ENCODE results near the gene CTSF.

Gene CTSF

DNA sequence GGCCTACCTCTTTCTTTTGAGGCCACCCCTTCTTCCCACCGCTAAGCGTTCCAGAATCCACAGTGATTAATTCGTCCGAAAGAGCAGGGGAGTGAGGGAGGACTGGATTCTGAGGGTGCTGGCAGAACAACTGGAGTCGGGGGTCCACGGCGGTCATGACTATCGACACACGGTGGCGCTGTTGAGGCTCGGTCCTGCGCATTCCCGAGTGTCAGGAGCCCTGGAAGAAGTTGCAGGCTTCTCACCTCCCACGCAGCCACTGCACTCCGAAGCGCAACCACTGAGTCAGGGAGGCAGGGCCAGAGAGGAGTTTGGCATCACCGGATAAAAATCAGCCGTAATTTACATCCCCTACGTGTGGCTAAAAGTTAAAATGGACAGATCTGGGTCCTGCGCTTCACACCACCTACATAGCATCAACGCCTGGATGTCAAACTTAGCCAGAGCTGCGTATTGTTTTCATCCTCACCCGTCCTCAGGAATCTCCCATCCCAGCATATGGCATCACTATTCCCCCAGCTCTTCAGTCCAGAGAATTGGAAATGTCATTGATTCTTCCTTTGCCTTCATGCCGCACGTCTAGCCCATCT is 10.7 kb upstream of the CTSF start:
- no peak overlapping the region for H3K27ac Mint-ChIP-seq
- H3K4me1 Mint-ChIP-seq, result peaks cover 12 to 15% of the 10 kb centered on the region in 2 donors
- peak; percentile 77 to 79 for ATAC-seq (replicated peaks)
- H3K27me3 Mint-ChIP-seq, result peaks cover 21 to 22% of the 10 kb centered on the region in 2 donors
- H3K4me3 Mint-ChIP-seq, result peak overlapping the region; percentile 18 to 50
- DNase-seq, result peak; percentile 53
- H3K9me3 Mint-ChIP-seq, result peaks cover 6 to 8% of the 10 kb centered on the region in 2 donors
- H3K36me3 Mint-ChIP-seq, result no peaks in the 10 kb centered on the region

DNA sequence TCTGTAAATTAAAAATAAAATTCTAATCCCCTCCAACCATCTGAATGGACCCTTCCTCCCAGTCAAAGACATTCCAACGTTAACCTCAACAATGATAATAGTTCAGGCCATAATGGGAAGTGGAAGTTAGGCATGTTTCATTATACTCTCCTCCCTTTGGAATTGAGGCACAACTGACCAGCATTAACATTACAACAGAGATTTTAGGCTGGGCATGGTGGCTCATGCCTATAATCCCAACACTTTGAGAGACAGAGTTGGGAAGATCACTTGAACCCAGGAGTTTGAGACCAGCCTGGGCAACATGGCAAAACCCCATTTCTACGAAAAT is 2.4 kb upstream of the CTSF start:
- DNase-seq (no peak), ATAC-seq (replicated peaks) (no peak)
- peaks cover 38 to 49% of the 10 kb centered on the region in 2 donors for H3K27me3 Mint-ChIP-seq
- H3K4me3 Mint-ChIP-seq, result no peak overlapping the region
- H3K27ac Mint-ChIP-seq, result no peak overlapping the region
- no peaks in the 10 kb centered on the region for H3K36me3 Mint-ChIP-seq
- H3K4me1 Mint-ChIP-seq, result peaks cover 10 to 11% of the 10 kb centered on the region in 2 donors
- no peaks in the 10 kb centered on the region for H3K9me3 Mint-ChIP-seq

DNA sequence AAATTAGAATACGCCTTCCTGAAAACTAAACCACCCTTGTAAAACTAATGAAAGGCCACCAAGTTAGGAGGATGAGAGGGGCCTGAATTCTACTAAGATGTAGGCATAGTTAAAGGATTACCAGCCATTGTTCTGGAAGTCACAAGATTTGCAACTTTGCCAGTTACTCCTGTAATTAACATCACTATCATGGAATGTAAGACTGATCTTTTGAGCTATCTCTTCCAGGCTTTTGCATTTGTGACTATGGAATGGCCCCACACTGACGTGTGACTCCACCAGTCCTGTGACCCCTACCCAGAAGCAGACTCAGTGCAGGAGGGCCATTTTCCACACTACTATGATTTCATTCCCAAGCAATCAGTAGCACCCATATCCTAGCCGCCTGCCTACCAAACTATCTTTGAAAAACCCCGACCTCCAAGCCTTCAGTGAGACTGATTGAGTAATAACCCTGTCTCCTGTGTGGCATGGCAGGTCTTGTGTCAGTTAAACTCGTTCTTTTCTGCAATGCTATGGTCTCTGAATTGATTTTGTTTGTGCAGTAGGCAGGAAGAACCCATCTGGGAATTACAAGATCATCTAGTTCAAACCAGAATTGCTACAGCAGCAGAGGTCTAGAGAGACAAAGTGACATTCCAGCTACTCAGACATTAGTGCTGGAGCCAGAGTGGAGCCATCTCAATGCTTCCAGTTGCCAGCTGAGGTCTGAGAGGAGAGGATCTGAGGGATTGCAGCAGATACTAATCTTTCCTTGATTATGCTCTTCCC is 1.9 kb upstream of the CTSF start:
- Mint-ChIP-seq H3K27me3 (peaks cover 35 to 44% of the 10 kb centered on the region in 2 donors), H3K4me3 (no peak overlapping the region), H3K9me3 (no peaks in the 10 kb centered on the region), H3K27ac (no peak overlapping the region), H3K36me3 (no peaks in the 10 kb centered on the region), H3K4me1 (peaks cover 10 to 11% of the 10 kb centered on the region in 2 donors)
- no peak for ATAC-seq (replicated peaks)
- no peak for DNase-seq

DNA sequence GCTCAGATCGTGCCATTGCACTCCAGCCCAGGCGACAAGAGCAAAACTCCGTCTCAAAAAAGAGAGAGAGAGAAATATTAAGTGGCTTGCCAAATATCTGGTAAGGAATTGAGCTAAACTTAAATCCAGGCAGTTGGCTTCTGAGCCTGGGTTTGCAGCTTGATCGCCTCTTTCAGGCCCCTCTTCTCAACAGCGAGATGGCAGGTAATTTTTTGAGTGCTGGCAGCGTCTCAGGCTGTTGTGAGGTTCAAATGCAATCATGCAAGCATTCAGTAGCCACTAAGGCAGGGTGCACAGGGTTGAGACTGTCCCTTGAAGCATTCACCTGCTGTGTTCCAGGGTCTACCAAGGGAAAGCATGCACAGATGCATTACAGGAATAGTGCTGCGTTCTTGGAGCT is 670 bp upstream of the CTSF start:
- no peaks in the 10 kb centered on the region for H3K36me3 Mint-ChIP-seq
- H3K27ac Mint-ChIP-seq, result no peak overlapping the region
- peaks cover 23 to 32% of the 10 kb centered on the region in 2 donors for H3K27me3 Mint-ChIP-seq
- ATAC-seq (replicated peaks), result no peak
- H3K9me3 Mint-ChIP-seq, result no peaks in the 10 kb centered on the region
- H3K4me1 Mint-ChIP-seq, result peaks cover 10 to 11% of the 10 kb centered on the region in 2 donors
- H3K4me3 Mint-ChIP-seq, result no peak overlapping the region
- DNase-seq, result no peak

DNA sequence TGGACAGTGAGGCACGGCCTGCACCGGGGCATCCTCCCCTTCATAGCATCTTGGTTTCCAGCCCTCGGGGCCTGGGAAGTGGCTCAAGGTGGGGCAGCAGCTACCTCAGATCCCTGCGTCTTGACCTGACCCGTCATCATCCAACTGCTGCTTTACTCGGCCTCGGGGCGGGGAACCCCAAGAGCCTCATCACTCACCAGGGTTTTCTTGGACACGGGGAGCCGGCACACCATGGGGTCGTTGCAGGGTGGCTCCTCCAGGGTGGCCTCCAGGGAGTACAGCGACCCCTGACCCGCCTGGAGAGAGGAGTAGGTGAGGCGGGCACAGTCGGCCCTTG is 651 bp downstream of the CTSF start:
- DNase-seq (no peak), ATAC-seq (replicated peaks) (no peak)
- Mint-ChIP-seq H3K4me1 (peaks cover 10 to 11% of the 10 kb centered on the region in 2 donors), H3K4me3 (peak overlapping the region; percentile 78 to 81), H3K27ac (no peak overlapping the region), H3K27me3 (peaks cover 18 to 27% of the 10 kb centered on the region in 2 donors), H3K9me3 (no peaks in the 10 kb centered on the region), H3K36me3 (no peaks in the 10 kb centered on the region)

DNA sequence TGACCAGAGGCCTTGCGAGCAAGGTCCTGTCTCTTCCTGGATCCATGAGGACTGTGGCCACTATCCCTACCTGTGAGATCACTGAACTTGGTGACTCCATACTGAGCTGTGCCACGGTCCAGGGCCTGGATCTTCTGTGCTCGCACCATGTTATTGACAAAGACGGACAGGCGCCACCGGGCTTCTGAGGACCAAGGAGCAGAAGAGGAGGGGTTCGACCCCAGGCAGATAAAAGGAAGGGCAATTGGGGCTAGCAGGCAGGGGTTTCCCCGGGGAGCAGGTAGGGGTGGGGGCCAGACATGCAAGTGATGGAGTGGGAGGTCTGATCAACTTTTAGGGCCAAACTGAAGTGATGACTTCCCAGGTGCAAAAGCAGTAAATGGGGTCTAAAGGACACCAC is 2.2 kb downstream of the CTSF start:
- ATAC-seq (replicated peaks) (no peak), DNase-seq (no peak)
- peaks cover 10 to 11% of the 10 kb centered on the region in 2 donors for H3K4me1 Mint-ChIP-seq
- no peak overlapping the region for H3K27ac Mint-ChIP-seq
- H3K4me3 Mint-ChIP-seq, result no peak overlapping the region
- H3K9me3 Mint-ChIP-seq, result no peaks in the 10 kb centered on the region
- no peaks in the 10 kb centered on the region for H3K36me3 Mint-ChIP-seq
- peaks cover 18 to 27% of the 10 kb centered on the region in 2 donors for H3K27me3 Mint-ChIP-seq

DNA sequence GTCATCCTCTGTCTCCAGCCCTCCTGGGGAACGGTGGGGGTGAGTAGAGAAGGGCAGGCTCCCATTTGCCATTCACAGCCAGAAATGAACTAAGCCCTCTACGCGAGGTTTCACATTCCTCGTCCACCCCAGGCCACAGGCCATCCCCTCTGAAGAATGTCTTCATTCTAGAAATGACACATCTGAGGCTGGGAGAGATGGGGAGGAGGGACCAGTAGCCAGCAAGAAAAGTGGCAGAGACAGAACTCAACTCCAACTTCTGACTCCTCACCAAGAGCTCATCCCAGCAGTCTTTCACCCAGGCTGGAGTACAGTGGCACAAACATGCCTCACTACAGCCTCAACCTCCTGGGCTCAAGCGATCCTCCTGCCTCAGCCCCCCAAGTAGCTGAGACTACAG is 3.4 kb downstream of the CTSF start:
- no peaks in the 10 kb centered on the region for H3K9me3 Mint-ChIP-seq
- peaks cover 10 to 33% of the 10 kb centered on the region in 2 donors for H3K27me3 Mint-ChIP-seq
- H3K4me1 Mint-ChIP-seq, result peaks cover 9 to 11% of the 10 kb centered on the region in 2 donors
- ATAC-seq (replicated peaks) (no peak), DNase-seq (no peak)
- H3K27ac Mint-ChIP-seq, result no peak overlapping the region
- H3K36me3 Mint-ChIP-seq, result no peaks in the 10 kb centered on the region
- H3K4me3 Mint-ChIP-seq, result no peak overlapping the region

DNA sequence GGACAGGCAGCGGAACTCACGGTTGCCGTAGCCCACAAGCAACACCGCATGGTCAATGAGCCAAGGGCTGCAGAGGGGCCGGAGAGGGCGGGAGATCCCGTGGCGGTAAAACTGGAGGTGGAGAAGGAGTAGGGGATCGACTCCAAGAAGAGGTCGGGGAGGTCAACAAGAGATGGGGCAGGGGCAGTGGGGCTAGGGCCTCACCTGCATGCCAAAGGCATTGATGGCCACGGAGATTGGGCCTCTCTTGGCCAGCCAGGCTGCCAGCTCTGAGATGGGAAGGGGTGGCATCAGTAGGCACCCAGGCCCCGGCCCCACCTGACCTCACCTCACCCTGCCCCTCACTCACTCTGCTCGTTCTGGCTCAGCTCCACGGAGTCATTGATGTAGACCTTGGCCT is 3.9 kb downstream of the CTSF start:
- peaks cover 11 to 37% of the 10 kb centered on the region in 2 donors for H3K27me3 Mint-ChIP-seq
- H3K36me3 Mint-ChIP-seq, result no peaks in the 10 kb centered on the region
- no peaks in the 10 kb centered on the region for H3K9me3 Mint-ChIP-seq
- H3K4me1 Mint-ChIP-seq, result peaks cover 9 to 11% of the 10 kb centered on the region in 2 donors
- DNase-seq (no peak), ATAC-seq (replicated peaks) (no peak)
- H3K27ac Mint-ChIP-seq, result no peak overlapping the region
- no peak overlapping the region for H3K4me3 Mint-ChIP-seq

DNA sequence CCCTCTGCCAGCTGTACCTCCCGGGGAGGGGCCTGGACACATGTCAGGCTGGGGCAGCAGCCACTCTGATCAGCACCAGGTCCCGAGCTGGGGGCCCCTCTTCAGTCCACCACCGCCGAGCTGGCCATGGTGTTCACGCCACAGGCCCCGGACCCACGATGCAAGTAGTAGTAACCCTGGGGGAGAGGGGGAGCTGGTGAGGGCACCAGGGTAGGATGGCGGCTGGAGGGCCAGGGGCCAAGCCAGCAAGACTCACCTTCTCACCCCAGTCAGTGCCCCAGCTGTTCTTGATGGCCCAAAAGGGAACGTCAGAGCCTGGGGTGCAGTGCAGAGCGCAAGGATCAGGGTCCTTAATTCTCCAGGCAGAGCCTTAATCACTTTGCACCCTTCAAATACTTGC is 4.6 kb downstream of the CTSF start:
- H3K4me3 Mint-ChIP-seq, result no peak overlapping the region
- H3K9me3 Mint-ChIP-seq, result no peaks in the 10 kb centered on the region
- DNase-seq (no peak), ATAC-seq (replicated peaks) (no peak)
- no peaks in the 10 kb centered on the region for H3K36me3 Mint-ChIP-seq
- H3K27ac Mint-ChIP-seq, result no peak overlapping the region
- peaks cover 16 to 40% of the 10 kb centered on the region in 2 donors for H3K27me3 Mint-ChIP-seq
- H3K4me1 Mint-ChIP-seq, result peaks cover 10 to 17% of the 10 kb centered on the region in 2 donors

DNA sequence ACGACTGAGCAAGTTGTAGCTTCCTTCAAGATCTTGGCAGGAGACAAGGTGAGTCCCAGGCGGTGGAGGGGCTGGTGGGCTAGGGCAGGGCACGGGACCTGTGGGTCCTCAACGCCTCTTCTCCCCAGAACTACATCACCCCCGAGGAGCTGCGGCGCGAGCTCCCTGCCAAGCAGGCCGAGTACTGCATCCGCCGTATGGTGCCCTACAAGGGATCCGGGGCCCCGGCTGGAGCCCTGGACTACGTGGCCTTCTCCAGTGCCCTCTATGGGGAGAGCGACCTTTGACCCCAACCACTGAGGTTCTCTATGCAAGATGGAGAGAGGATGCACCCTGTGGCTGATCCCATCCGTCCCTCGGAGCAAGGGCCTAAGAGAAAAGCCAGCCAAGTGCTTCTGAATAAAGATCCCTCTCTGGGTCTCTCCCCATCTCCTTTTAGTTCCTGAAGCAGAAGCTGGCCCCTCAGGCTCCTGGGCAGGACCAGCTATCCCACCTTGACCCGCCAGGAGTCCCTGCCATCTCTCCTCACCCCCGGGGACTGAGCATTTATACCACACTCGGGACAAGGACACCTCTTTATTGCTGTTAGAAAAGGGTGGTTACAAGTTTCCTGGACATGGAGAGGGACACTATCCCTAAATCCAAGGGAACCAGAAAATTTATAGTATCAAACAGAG is 5.4 kb downstream of the CTSF start:
- Mint-ChIP-seq H3K4me1 (peaks cover 7 to 14% of the 10 kb centered on the region in 2 donors), H3K27me3 (peaks cover 24 to 42% of the 10 kb centered on the region in 2 donors), H3K36me3 (no peaks in the 10 kb centered on the region), H3K27ac (no peak overlapping the region), H3K4me3 (no peak overlapping the region), H3K9me3 (no peaks in the 10 kb centered on the region)
- ATAC-seq (replicated peaks) (no peak), DNase-seq (no peak)

DNA sequence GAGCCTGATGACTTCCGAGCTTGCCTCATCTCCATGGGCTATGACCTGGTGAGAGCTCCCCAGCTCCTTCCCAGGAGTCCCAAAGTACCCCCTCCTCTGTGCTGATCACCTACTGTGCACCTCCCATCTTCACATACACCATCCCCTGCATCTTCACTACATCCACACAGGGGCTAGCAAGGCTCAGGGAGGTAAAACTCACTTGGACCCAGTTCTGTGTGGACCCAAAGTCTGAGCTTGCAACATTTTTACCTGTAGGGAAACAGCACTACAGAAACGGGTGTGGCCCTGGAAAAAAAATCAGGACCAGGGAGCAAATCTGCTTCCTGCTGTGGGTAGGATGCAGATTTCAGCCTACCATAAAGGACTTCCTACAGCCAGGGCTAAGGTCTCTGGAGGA is 6.1 kb downstream of the CTSF start:
- Mint-ChIP-seq H3K27me3 (peaks cover 29 to 42% of the 10 kb centered on the region in 2 donors), H3K4me3 (no peak overlapping the region), H3K27ac (no peak overlapping the region), H3K4me1 (peaks cover 3 to 10% of the 10 kb centered on the region in 2 donors), H3K9me3 (no peaks in the 10 kb centered on the region), H3K36me3 (no peaks in the 10 kb centered on the region)
- DNase-seq, result no peak
- ATAC-seq (replicated peaks), result no peak

DNA sequence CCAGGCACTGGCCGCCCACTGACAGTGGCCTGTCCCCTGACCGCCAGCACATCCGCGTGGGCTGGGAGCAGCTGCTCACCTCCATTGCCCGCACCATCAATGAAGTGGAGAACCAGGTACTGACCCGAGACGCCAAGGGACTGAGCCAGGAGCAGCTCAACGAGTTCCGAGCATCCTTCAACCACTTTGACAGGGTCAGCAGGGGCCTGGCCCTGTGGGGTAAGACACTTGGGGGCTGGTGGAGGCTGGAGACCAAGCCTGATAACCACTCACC is 6.5 kb downstream of the CTSF start:
- Mint-ChIP-seq H3K36me3 (no peaks in the 10 kb centered on the region), H3K9me3 (no peaks in the 10 kb centered on the region), H3K27ac (no peak overlapping the region), H3K4me1 (peaks cover 3 to 10% of the 10 kb centered on the region in 2 donors), H3K4me3 (no peak overlapping the region), H3K27me3 (peaks cover 28 to 42% of the 10 kb centered on the region in 2 donors)
- no peak for DNase-seq
- no peak for ATAC-seq (replicated peaks)

DNA sequence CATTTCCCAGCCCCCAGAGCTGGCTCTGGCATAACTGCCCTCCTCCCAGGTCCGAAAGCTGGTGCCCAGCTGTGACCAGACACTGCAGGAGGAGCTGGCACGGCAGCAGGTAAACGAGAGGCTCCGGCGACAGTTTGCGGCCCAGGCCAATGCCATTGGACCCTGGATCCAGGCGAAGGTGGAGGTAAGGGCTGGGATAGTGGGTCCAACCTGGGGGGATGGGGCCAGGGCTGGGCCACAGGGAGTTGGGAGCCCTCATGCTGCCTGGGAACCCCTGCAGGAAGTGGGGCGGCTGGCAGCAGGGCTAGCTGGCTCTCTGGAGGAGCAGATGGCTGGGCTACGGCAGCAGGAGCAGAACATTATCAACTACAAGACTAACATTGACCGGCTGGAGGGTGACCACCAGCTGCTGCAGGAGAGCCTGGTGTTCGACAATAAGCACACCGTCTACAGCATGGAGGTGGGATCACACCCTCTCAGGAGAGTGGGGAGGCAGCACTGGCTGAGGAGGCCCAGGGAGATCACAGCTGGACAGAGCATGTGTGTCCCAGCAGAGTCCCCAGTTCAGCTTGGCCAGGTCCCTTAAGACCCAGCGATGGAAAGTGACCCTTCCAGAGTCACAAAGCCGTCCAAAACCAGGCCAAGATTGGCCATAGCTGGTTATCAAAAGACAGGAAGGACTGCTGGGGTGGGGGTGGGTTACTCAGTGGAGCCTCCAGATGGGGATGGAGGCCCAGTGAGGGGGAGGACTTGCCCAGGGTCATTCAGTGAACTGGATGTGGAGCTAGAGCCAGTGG is 7.0 kb downstream of the CTSF start:
- Mint-ChIP-seq H3K27ac (no peak overlapping the region), H3K4me3 (no peak overlapping the region), H3K27me3 (peaks cover 25 to 42% of the 10 kb centered on the region in 2 donors), H3K36me3 (no peaks in the 10 kb centered on the region), H3K4me1 (peaks cover 3 to 10% of the 10 kb centered on the region in 2 donors), H3K9me3 (no peaks in the 10 kb centered on the region)
- ATAC-seq (replicated peaks) (no peak), DNase-seq (no peak)

DNA sequence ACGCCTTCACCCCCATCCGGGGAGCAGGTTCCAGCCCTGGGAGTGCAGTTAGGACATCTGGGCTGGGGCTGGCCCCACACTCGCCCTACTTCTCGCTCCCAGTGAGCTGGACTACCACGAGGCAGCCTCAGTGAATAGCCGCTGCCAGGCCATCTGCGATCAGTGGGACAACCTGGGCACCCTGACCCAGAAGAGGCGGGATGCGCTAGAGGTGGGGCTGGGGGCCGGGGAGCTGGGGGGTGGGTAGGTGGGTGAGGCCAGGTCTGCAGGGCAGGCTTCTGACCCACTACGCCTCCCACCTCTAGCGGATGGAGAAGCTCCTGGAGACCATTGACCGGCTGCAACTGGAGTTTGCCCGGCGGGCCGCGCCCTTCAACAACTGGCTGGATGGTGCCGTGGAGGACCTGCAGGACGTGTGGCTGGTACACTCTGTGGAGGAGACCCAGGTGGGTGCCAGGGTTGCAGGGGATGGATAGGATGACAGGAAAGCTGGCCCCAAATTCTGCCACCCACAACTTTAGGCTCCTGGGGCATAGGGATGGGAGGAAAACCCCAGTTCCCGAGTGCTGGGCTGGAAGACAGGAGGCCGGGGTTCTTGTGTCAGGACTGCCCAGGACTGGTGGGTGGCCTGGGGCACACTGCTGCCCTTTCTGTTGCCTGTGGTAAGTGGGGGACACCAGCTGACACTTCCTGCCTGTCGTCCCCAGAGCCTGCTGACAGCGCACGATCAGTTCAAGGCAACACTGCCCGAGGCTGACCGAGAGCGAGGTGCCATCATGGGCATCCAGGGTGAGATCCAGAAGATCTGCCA is 8.3 kb downstream of the CTSF start:
- H3K27ac Mint-ChIP-seq, result no peak overlapping the region

More for the DNA sequence above, 8.3 kb downstream of the CTSF start:
- Mint-ChIP-seq H3K4me3 (no peak overlapping the region), H3K4me1 (peaks cover 3 to 10% of the 10 kb centered on the region in 2 donors), H3K27me3 (peaks cover 30 to 44% of the 10 kb centered on the region in 2 donors), H3K9me3 (no peaks in the 10 kb centered on the region), H3K36me3 (no peaks in the 10 kb centered on the region)
- DNase-seq (no peak), ATAC-seq (replicated peaks) (no peak)

Measured in stimulated activated naive B cell treated with anti-CD40 and anti-IgM and Interleukin-4, amounts not matched to agents 10 μg/mL and 1 μg/mL and 100 μg/mL, for 72 hours (primary cell).